GM21529 (cell line): Measurements from ENCODE around the gene MAML3.

Experiments used
- ATAC-seq: cut with Tn5 transposase; IDR thresholded peaks from one replicate; pipeline ENCODE4 v1.9.1; 2021; ENCODE audit not compliant: unreplicated experiment

Gene MAML3

GRCh38 chr4:139670775-139671174 lies 483.2 kb downstream of the MAML3 start:
- ATAC-seq = no peak

- no peak for ATAC-seq
Observed at GRCh38 chr4:139669890-139670289, 484.1 kb downstream of the MAML3 start.

- ATAC-seq = no peak
Observed at GRCh38 chr4:139669335-139669734, 484.6 kb downstream of the MAML3 start.

- ATAC-seq = no peak
Observed at GRCh38 chr4:139668658-139669201, 485.3 kb downstream of the MAML3 start.

- ATAC-seq = no peak
Observed at GRCh38 chr4:139668036-139668435, 485.9 kb downstream of the MAML3 start.
